Kidney (tissue), 14 donors: Measurements from ENCODE around the gene OR56A3. TPM values are rescaled to one million over a fixed set of nuclear protein-coding genes. Genes with fewer than 3 reads are reported as not detected.

Experiments
- DNase-seq, 5 donors: peaks; one replicate each; pipeline ENCODE4 v3.0.0-alpha.2; 2013 to 2020
- FAIRE-seq: peaks from 2 replicates; lab custom pipeline; 2012; peaks lifted over from hg19 to GRCh38; lab: Jason Lieb, UNC
- H3K27ac ChIP-seq, 2 donors: one replicate each; pipeline ENCODE4 v1.7.0; 2013; ENCODE audit warnings: low read depth in 2 of 2, low read length in 2 of 2, inconsistent platforms in 1 of 2
- H3K27me3 ChIP-seq: one replicate; pipeline ENCODE4 v1.7.1; 2013; ENCODE audit warnings: low read length, inconsistent platforms; ENCODE audit not compliant: control insufficient read depth, insufficient read depth
- H3K36me3 ChIP-seq, 3 donors: one replicate each; pipeline versions ENCODE4 v1.7.0 to v1.7.1; 2013; ENCODE audit warnings: low read length in 3 of 3, control low read depth in 1 of 3, inconsistent platforms in 1 of 3; ENCODE audit not compliant: insufficient read depth in 3 of 3, control insufficient read depth in 2 of 3
- H3K4me1 ChIP-seq, 3 donors: one replicate each; pipeline versions ENCODE4 v1.7.0 to v1.7.1; 2013; ENCODE audit warnings: low read length in 3 of 3, inconsistent platforms in 1 of 3, low read depth in 1 of 3; ENCODE audit not compliant: control insufficient read depth in 2 of 3, insufficient read depth in 2 of 3
- H3K4me3 ChIP-seq, 3 donors: one replicate each; pipeline versions ENCODE4 v1.7.0 to v1.8.1; 2013; ENCODE audit warnings: low read length in 3 of 3, control low read depth in 1 of 3, inconsistent platforms in 1 of 3
- H3K9ac ChIP-seq, 3 donors: one replicate each; pipeline versions ENCODE4 v1.7.0 to v1.7.1; 2013; ENCODE audit warnings: low read length in 3 of 3, control low read depth in 1 of 3, inconsistent platforms in 1 of 3
- H3K9me3 ChIP-seq, 3 donors: one replicate each; pipeline versions ENCODE4 v1.7.0 to v1.7.1; 2013; ENCODE audit warnings: low read length in 3 of 3, control low read depth in 1 of 3, inconsistent platforms in 1 of 3; ENCODE audit not compliant: control insufficient read depth in 2 of 3, insufficient read depth in 1 of 3
- intact Hi-C: fragments of 100-400 bp; cut with DNase I; formaldehyde crosslinking; loops from one replicate; pipeline ENCODE4 v1.11.1; 2022
- polyA plus RNA-seq: library from polyadenylated mRNA; stranded (reverse); fragments of 350-450 nt; fragmentation: Illumina TruSeq; extraction: RNeasy Lipid Tissue Mini Kit (QIAGEN cat#74804); gene quantifications from one replicate; pipeline ENCODE4 v1.2.3, GENCODE V29; 2014; ENCODE audit warnings: low read depth, low replicate concordance; ENCODE audit not compliant: insufficient read depth
- total RNA-seq: library from RNA; stranded (reverse); fragmentation: NEBNext Ultra II Directional; extraction: Animal tissue kit (Norgen Biotek cat#: 25700); gene quantifications from one replicate; pipeline ENCODE4 v1.2.1, GENCODE V29; 2021
- TF ChIP-seq, protein P1 (sequence below): IDR thresholded peaks from 3 replicates; pipeline ENCODE4 v1.5.1; 2012; ENCODE audit warnings: mild to moderate bottlenecking, moderate library complexity, borderline replicate concordance; ENCODE audit not compliant: insufficient read depth; ENCODE audit errors: extremely low read depth
- donor health status: control.
- donor health status: control.
- donor health status: control.
- donor health status: control.
- donor health status: control.
- donor health status: DM: yes; HTN: yes; CAD: no.
- donor health status: Normal renal cell carcinoma (clear cell type).

Gene OR56A3
- total and polyA plus RNA-seq, 2 donors from 2014 or later: not detected

- no peaks in the 10 kb centered on the region for H3K27me3 ChIP-seq
- no peak within 1 kb of the TSS for H3K27ac ChIP-seq
- no peaks in the 10 kb centered on the region for H3K4me1 ChIP-seq
- no peak within 1 kb of the TSS for H3K4me3 ChIP-seq
- FAIRE-seq: peak; percentile 37
- intact Hi-C loops: no loop called here
- H3K9me3 ChIP-seq: peaks cover 0 to 6% (median 5%) of the 10 kb centered on the region in 3 donors
- no peak for DNase-seq
- TF ChIP-seq, protein P1, sequence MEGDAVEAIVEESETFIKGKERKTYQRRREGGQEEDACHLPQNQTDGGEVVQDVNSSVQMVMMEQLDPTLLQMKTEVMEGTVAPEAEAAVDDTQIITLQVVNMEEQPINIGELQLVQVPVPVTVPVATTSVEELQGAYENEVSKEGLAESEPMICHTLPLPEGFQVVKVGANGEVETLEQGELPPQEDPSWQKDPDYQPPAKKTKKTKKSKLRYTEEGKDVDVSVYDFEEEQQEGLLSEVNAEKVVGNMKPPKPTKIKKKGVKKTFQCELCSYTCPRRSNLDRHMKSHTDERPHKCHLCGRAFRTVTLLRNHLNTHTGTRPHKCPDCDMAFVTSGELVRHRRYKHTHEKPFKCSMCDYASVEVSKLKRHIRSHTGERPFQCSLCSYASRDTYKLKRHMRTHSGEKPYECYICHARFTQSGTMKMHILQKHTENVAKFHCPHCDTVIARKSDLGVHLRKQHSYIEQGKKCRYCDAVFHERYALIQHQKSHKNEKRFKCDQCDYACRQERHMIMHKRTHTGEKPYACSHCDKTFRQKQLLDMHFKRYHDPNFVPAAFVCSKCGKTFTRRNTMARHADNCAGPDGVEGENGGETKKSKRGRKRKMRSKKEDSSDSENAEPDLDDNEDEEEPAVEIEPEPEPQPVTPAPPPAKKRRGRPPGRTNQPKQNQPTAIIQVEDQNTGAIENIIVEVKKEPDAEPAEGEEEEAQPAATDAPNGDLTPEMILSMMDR: no peak
- no peak within 1 kb of the TSS for H3K9ac ChIP-seq
- no peaks in the 10 kb centered on the region for H3K36me3 ChIP-seq
Observed at GRCh38 chr11:5968394-5968793, 26.3 kb downstream of the OR56A3 start, which contains the start of gene OR56A5. OR56A5 (minus strand) TSS chr11:5968494; CDS start chr11:5968494, 0 bp downstream.

- DNase-seq (no peak), FAIRE-seq (no peak)
- Histone ChIP-seq H3K36me3 (no peaks in the 10 kb centered on the region), H3K27me3 (no peaks in the 10 kb centered on the region), H3K4me3 (no peak overlapping the region), H3K9me3 (peaks cover 0 to 4% (median 3%) of the 10 kb centered on the region in 3 donors), H3K4me1 (no peaks in the 10 kb centered on the region), H3K9ac (no peak overlapping the region), H3K27ac (no peak overlapping the region)
- TF ChIP-seq, protein P1: no peak
- intact Hi-C loops: no loop called here
Observed at GRCh38 chr11:5973530-5973929, 31.5 kb downstream of the OR56A3 start.

GRCh38 chr11:5983443-5983842, 41.4 kb downstream of the OR56A3 start:
- intact Hi-C loops: no loop called here
- Histone ChIP-seq H3K4me3 (no peak overlapping the region), H3K9ac (no peak overlapping the region), H3K36me3 (no peaks in the 10 kb centered on the region), H3K4me1 (no peaks in the 10 kb centered on the region), H3K27ac (no peak overlapping the region), H3K9me3 (peaks cover 0 to 2% (median 0%) of the 10 kb centered on the region in 3 donors), H3K27me3 (no peaks in the 10 kb centered on the region)
- TF ChIP-seq, protein P1: no peak
- FAIRE-seq: no peak
- no peak for DNase-seq

- no peaks in the 10 kb centered on the region for H3K4me1 ChIP-seq
- DNase-seq (no peak), FAIRE-seq (no peak)
- H3K27ac ChIP-seq: no peak within 1 kb of the TSS
- H3K4me3 ChIP-seq: no peak within 1 kb of the TSS
- no peak within 1 kb of the TSS for H3K9ac ChIP-seq
- H3K9me3 ChIP-seq: no peaks in the 10 kb centered on the region
- intact Hi-C loops: no loop called here
- TF ChIP-seq, protein P1: no peak
- H3K27me3 ChIP-seq: no peaks in the 10 kb centered on the region
- no peaks in the 10 kb centered on the region for H3K36me3 ChIP-seq
Observed at GRCh38 chr11:5986885-5987284, 44.8 kb downstream of the OR56A3 start, which contains the start of gene OR52L1. OR52L1 (minus strand) TSS chr11:5986985; CDS start chr11:5986930, 55 bp downstream.
